SK-N-SH treated with all-trans-retinoic acid at 6 μM for 48 hours (cell line): ENCODE data around the gene NTN1.

Experiments used
- ATAC-seq: fragments of 200-7000 bp; cut with Tn5 transposase; 3 replicates; pipeline ENCODE4 v1.9.1; 2020; ENCODE audit warnings: mild to moderate bottlenecking, moderate library complexity
- ARNTL ChIP-seq: fragments of 450-650 bp; formaldehyde crosslinking; IDR thresholded peaks from 2 replicates; pipeline ENCODE4 v1.5.0; 2020; ENCODE audit warnings: low read depth, mild to moderate bottlenecking, moderate library complexity, borderline replicate concordance
- BACH2 ChIP-seq: fragments of 250-450 bp; sonication (Bioruptor Pico); IDR thresholded peaks from 2 replicates; pipeline ENCODE4 v1.9.0; 2021; ENCODE audit warnings: mild to moderate bottlenecking, borderline replicate concordance
- CSDC2 ChIP-seq: fragments of 250-450 bp; sonication (Bioruptor Pico); IDR thresholded peaks from 2 replicates; pipeline ENCODE4 v1.5.0; 2020; ENCODE audit warnings: mild to moderate bottlenecking, moderate library complexity
- CSRNP3 ChIP-seq: fragments of 250-450 bp; sonication (Bioruptor Pico); IDR thresholded peaks from 2 replicates; pipeline ENCODE4 v1.5.1; 2021; ENCODE audit warnings: mild to moderate bottlenecking, moderate library complexity
- GLIS3 ChIP-seq: fragments of 250-450 bp; sonication (Bioruptor Pico); IDR thresholded peaks from 2 replicates; pipeline ENCODE4 v1.5.0; 2020; ENCODE audit warnings: mild to moderate bottlenecking, moderate library complexity
- ISL1 ChIP-seq: fragments of 250-450 bp; sonication (Bioruptor Pico); IDR thresholded peaks from 2 replicates; pipeline ENCODE4 v2.1.2; 2022; ENCODE audit warnings: mild to moderate bottlenecking, moderate library complexity
- OSR1 ChIP-seq: fragments of 250-450 bp; sonication (Bioruptor Pico); IDR thresholded peaks from 2 replicates; pipeline ENCODE4 v1.8.0; 2022; ENCODE audit warnings: moderate library complexity, mild to moderate bottlenecking, inconsistent platforms
- PATZ1 ChIP-seq: fragments of 250-450 bp; sonication (Bioruptor Pico); IDR thresholded peaks from 2 replicates; pipeline ENCODE4 v1.8.0; 2020; ENCODE audit warnings: mild to moderate bottlenecking, moderate library complexity, borderline replicate concordance
- PPARA ChIP-seq: fragments of 250-450 bp; sonication (Bioruptor Pico); IDR thresholded peaks from 2 replicates; pipeline ENCODE4 v1.5.0; 2020; ENCODE audit warnings: mild to moderate bottlenecking, borderline replicate concordance
- RARB ChIP-seq: fragments of 250-450 bp; sonication (Bioruptor Pico); IDR thresholded peaks from 2 replicates; pipeline ENCODE4 v1.8.0; 2021; ENCODE audit warnings: mild to moderate bottlenecking, moderate library complexity
- SNAI2 ChIP-seq: fragments of 250-450 bp; sonication (Bioruptor Pico); IDR thresholded peaks from 2 replicates; pipeline ENCODE4 v1.5.0; 2020; ENCODE audit warnings: mild to moderate bottlenecking, moderate library complexity
- TCF4 ChIP-seq: fragments of 250-450 bp; sonication (Bioruptor Pico); IDR thresholded peaks from 2 replicates; pipeline ENCODE4 v1.8.0; 2021; ENCODE audit warnings: mild to moderate bottlenecking, moderate library complexity, borderline replicate concordance
- ZC3H10 ChIP-seq: fragments of 250-450 bp; sonication (Bioruptor Pico); IDR thresholded peaks from 2 replicates; pipeline ENCODE4 v1.5.1; 2021; ENCODE audit warnings: mild to moderate bottlenecking, moderate library complexity
- ZFP3 ChIP-seq: fragments of 250-450 bp; sonication (Bioruptor Pico); IDR thresholded peaks from 2 replicates; pipeline ENCODE4 v1.5.0; 2020; ENCODE audit warnings: mild to moderate bottlenecking, moderate library complexity
- ZFP30 ChIP-seq: fragments of 450-650 bp; formaldehyde crosslinking; IDR thresholded peaks from 2 replicates; pipeline ENCODE4 v1.5.0; 2022; ENCODE audit warnings: mild to moderate bottlenecking, moderate library complexity
- ZNF565 ChIP-seq: fragments of 450-650 bp; formaldehyde crosslinking; conservative IDR thresholded peaks from 2 replicates; pipeline ENCODE4 v1.5.0; 2020; ENCODE audit warnings: low read depth, mild to moderate bottlenecking, moderate library complexity
- ZNF70 ChIP-seq: fragments of 450-650 bp; formaldehyde crosslinking; IDR thresholded peaks from 2 replicates; pipeline ENCODE4 v1.5.0; 2020; ENCODE audit warnings: mild to moderate bottlenecking, moderate library complexity
- ZNF8 ChIP-seq: fragments of 450-650 bp; formaldehyde crosslinking; IDR thresholded peaks from 2 replicates; pipeline ENCODE4 v1.5.0; 2020; ENCODE audit warnings: mild to moderate bottlenecking, moderate library complexity
- TF ChIP-seq, protein P1 (sequence below): fragments of 250-450 bp; sonication (Bioruptor Pico); IDR thresholded peaks from 2 replicates; pipeline ENCODE4 v1.5.1; 2020; ENCODE audit warnings: low read depth, mild to moderate bottlenecking, moderate library complexity
- TF ChIP-seq, protein P2 (sequence below): fragments of 250-450 bp; sonication (Bioruptor Pico); IDR thresholded peaks from 2 replicates; pipeline ENCODE4 v1.8.0; 2021; ENCODE audit warnings: low read depth, mild to moderate bottlenecking, moderate library complexity, borderline replicate concordance
- TF ChIP-seq, protein P3 (sequence below): fragments of 250-450 bp; sonication (Bioruptor Pico); IDR thresholded peaks from 2 replicates; pipeline ENCODE4 v1.5.0; 2020; ENCODE audit warnings: mild to moderate bottlenecking, moderate library complexity

Gene NTN1

GRCh38 chr17:9224485-9224884 is 203.2 kb downstream of the NTN1 start (continued):
- TF ChIP-seq, protein P1, sequence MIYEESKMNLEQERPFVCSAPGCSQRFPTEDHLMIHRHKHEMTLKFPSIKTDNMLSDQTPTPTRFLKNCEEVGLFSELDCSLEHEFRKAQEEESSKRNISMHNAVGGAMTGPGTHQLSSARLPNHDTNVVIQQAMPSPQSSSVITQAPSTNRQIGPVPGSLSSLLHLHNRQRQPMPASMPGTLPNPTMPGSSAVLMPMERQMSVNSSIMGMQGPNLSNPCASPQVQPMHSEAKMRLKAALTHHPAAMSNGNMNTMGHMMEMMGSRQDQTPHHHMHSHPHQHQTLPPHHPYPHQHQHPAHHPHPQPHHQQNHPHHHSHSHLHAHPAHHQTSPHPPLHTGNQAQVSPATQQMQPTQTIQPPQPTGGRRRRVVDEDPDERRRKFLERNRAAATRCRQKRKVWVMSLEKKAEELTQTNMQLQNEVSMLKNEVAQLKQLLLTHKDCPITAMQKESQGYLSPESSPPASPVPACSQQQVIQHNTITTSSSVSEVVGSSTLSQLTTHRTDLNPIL = no peak

- TF ChIP-seq CSRNP3 (CRISPR knock-in tag) (no peak), ZNF8 (CRISPR knock-in tag) (no peak), CSDC2 (CRISPR knock-in tag) (no peak), BACH2 (CRISPR knock-in tag) (no peak), GLIS3 (CRISPR knock-in tag) (no peak), ZFP30 (CRISPR knock-in tag) (no peak), TCF4 (no peak), PPARA (CRISPR knock-in tag) (no peak), SNAI2 (CRISPR knock-in tag) (no peak), ISL1 (no peak), OSR1 (CRISPR knock-in tag) (no peak), RARB (CRISPR knock-in tag) (no peak), ZC3H10 (CRISPR knock-in tag) (no peak), ZNF565 (CRISPR knock-in tag) (no peak), ZFP3 (CRISPR knock-in tag) (no peak), ZNF70 (CRISPR knock-in tag) (no peak), PATZ1 (CRISPR knock-in tag) (no peak), ARNTL (CRISPR knock-in tag) (no peak)
- TF ChIP-seq, protein P2, sequence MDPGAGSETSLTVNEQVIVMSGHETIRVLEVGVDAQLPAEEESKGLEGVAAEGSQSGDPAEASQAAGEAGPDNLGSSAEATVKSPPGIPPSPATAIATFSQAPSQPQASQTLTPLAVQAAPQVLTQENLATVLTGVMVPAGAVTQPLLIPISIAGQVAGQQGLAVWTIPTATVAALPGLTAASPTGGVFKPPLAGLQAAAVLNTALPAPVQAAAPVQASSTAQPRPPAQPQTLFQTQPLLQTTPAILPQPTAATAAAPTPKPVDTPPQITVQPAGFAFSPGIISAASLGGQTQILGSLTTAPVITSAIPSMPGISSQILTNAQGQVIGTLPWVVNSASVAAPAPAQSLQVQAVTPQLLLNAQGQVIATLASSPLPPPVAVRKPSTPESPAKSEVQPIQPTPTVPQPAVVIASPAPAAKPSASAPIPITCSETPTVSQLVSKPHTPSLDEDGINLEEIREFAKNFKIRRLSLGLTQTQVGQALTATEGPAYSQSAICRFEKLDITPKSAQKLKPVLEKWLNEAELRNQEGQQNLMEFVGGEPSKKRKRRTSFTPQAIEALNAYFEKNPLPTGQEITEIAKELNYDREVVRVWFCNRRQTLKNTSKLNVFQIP (CRISPR knock-in tag) = no peak
- TF ChIP-seq, protein P3, sequence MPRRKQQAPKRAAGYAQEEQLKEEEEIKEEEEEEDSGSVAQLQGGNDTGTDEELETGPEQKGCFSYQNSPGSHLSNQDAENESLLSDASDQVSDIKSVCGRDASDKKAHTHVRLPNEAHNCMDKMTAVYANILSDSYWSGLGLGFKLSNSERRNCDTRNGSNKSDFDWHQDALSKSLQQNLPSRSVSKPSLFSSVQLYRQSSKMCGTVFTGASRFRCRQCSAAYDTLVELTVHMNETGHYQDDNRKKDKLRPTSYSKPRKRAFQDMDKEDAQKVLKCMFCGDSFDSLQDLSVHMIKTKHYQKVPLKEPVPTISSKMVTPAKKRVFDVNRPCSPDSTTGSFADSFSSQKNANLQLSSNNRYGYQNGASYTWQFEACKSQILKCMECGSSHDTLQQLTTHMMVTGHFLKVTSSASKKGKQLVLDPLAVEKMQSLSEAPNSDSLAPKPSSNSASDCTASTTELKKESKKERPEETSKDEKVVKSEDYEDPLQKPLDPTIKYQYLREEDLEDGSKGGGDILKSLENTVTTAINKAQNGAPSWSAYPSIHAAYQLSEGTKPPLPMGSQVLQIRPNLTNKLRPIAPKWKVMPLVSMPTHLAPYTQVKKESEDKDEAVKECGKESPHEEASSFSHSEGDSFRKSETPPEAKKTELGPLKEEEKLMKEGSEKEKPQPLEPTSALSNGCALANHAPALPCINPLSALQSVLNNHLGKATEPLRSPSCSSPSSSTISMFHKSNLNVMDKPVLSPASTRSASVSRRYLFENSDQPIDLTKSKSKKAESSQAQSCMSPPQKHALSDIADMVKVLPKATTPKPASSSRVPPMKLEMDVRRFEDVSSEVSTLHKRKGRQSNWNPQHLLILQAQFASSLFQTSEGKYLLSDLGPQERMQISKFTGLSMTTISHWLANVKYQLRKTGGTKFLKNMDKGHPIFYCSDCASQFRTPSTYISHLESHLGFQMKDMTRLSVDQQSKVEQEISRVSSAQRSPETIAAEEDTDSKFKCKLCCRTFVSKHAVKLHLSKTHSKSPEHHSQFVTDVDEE (CRISPR knock-in tag) = no peak
- ATAC-seq = no peak
Observed at GRCh38 chr17:9225305-9226101, 204.2 kb downstream of the NTN1 start.

DNA sequence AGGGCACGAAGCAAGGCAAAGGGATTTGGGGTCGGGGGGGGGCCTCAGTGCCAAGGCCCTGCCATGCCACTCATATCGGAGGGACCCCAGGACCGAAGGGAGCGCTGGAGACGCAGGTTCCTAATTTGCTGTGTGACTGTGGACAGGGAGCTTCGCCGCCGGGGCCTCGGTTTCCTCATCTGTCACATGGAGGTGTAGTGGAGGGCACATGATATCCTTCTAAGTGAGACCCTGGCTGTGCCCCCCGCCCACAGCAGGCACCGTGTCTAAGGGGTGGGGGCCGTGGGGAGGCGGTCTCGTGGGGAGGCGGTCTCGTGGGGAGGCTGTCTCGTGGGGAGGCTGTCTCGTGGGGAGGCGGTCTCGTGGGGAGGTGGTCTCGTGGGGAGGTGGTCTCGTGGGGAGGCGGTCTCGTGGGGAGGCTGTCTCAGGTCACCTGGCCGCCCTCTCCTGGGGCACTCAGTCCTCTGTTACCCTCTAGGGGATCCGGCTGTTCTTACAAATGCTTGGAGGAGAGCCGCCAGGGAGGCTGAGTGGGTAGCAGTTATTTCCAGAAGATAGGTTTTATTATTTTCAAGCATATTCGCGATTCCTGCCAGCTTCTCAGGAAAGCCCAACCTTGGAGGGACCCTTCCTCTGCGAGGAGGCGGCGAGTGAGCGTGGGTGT is 205.0 kb downstream of the NTN1 start:
- no peak for TF ChIP-seq ZNF8 (CRISPR knock-in tag)
- no peak for TF ChIP-seq ZFP3 (CRISPR knock-in tag)
- TF ChIP-seq ZFP30 (CRISPR knock-in tag) = no peak
- TF ChIP-seq, all 23 proteins: peak for 0
- no peak for ATAC-seq
